K562 (cell line): ENCODE measurements around the gene GALNT15. TPM values are rescaled to one million over a fixed set of nuclear protein-coding genes. Genes with fewer than 3 reads are reported as not detected.
A peak's percentile ranks its signal among the peaks of the same experiment; 100 is the strongest.

Experiments
- ATAC-seq: fragments of 200-7000 bp; cut with Tn5 transposase; 3 replicates; pipeline ENCODE4 v1.9.1; 2020; ENCODE audit warnings: moderate library complexity
- BruUV-seq: library from RNA; stranded (reverse); fragments of 400-500 nt; replicated peaks from 2 replicates; lab custom pipeline; 2021; lab: Mats Ljungman, UMichigan
- CTCF ChIA-PET: fragments of 300-600 bp; formaldehyde crosslinking; extraction: SDS; loops from one replicate; lab custom pipeline; 2021; ENCODE audit warnings: low intra/inter-chr PET ratio; lab: Yijun Ruan, JAX
- POLR2A ChIA-PET: fragments of 300-600, 350-650 bp; sonication (Branson Sonifier 250); formaldehyde crosslinking; extraction: SDS; loops from one replicate; lab custom pipeline; 2021; ENCODE audit warnings: antibody characterized with exemption, inconsistent platforms; lab: Yijun Ruan, JAX
- DNase-seq, 4 experiments: peaks; one replicate each; pipeline versions ENCODE4 v3.0.0 to v3.0.0-alpha.2; 2011 to 2018; ENCODE audit warnings: low spot score in 3 of 4, mixed read lengths in 3 of 4; ENCODE audit errors: extremely low read depth in 1 of 4
- FAIRE-seq: peaks from 2 replicates; lab custom pipeline; 2011; peaks lifted over from hg19 to GRCh38; lab: Jason Lieb, UNC
- H2AFZ ChIP-seq: 2 replicates; pipeline ENCODE4 v1.6.0; 2011; ENCODE audit warnings: low read depth, low read length, control low read depth, inconsistent platforms
- H3K27ac ChIP-seq: fragments of 200-600 bp; 3 replicates; pipeline ENCODE4 v1.8.0; 2011; ENCODE audit warnings: low read depth, mild to moderate bottlenecking, control low read depth, inconsistent platforms, low read length, moderate library complexity, mixed read lengths; ENCODE audit errors: extremely low read depth
- H3K27me3 ChIP-seq, 2 experiments: fragments of 300-600 bp in 1 of 2; 2 replicates in 1 of 2; 3 replicates in 1 of 2; pipeline versions ENCODE4 v1.6.0 to v1.8.0; 2011; ENCODE audit warnings: inconsistent platforms in 2 of 2, low read length in 2 of 2, mild to moderate bottlenecking in 1 of 2, mixed read lengths in 1 of 2, moderate library complexity in 1 of 2; ENCODE audit not compliant: control insufficient read depth in 2 of 2, insufficient read depth in 2 of 2
- H3K36me3 ChIP-seq: fragments of 300-600 bp; 3 replicates; pipeline ENCODE4 v1.8.0; 2011; ENCODE audit warnings: mild to moderate bottlenecking, low read length, inconsistent platforms; ENCODE audit not compliant: control insufficient read depth, insufficient read depth
- H3K4me1 ChIP-seq, 2 experiments: fragments of 200-600 bp in 1 of 2; replicated peaks in 1 of 2; 2 replicates in 1 of 2; 3 replicates in 1 of 2; pipeline versions ENCODE4 v1.5.1 to v1.8.0; 2011; ENCODE audit warnings: inconsistent platforms in 2 of 2, low read length in 2 of 2, mild to moderate bottlenecking in 1 of 2, mixed read lengths in 1 of 2, moderate library complexity in 1 of 2; ENCODE audit not compliant: control insufficient read depth in 2 of 2, insufficient read depth in 2 of 2
- H3K4me2 ChIP-seq: 2 replicates; pipeline ENCODE4 v1.6.1; 2011; ENCODE audit warnings: low read length, control low read depth, inconsistent platforms, mixed read lengths; ENCODE audit not compliant: insufficient read depth
- H3K4me3 ChIP-seq: fragments of 200-600 bp; sonication (generic), shearing (Covaris generic); 2 replicates; pipeline ENCODE4 v1.5.1; 2016; ENCODE audit warnings: control low read depth, inconsistent platforms
- H3K79me2 ChIP-seq: fragments of 200-600 bp; 3 replicates; pipeline ENCODE4 v1.8.0; 2011; ENCODE audit warnings: low read length, inconsistent platforms; ENCODE audit not compliant: control insufficient read depth, insufficient read depth
- H3K9ac ChIP-seq, 2 experiments: 2 replicates each; pipeline versions ENCODE4 v1.6.0 to v1.6.1; 2011; ENCODE audit warnings: low read depth in 2 of 2, low read length in 2 of 2, control low read depth in 1 of 2, inconsistent platforms in 1 of 2, mild to moderate bottlenecking in 1 of 2, mixed read lengths in 1 of 2; ENCODE audit not compliant: insufficient read depth in 1 of 2
- H3K9me1 ChIP-seq: one replicate; pipeline ENCODE4 v1.6.0; 2011; ENCODE audit warnings: inconsistent platforms, mild to moderate bottlenecking, low read length, moderate library complexity; ENCODE audit not compliant: control insufficient read depth, insufficient read depth
- H3K9me3 ChIP-seq: replicated peaks from 2 replicates; pipeline ENCODE4 v1.5.1; 2011; ENCODE audit warnings: low read depth, low read length, inconsistent platforms; ENCODE audit not compliant: control insufficient read depth, insufficient read depth
- H4K20me1 ChIP-seq: replicated peaks from 2 replicates; pipeline ENCODE4 v1.6.1; 2011; ENCODE audit warnings: low read length, inconsistent platforms, mixed read lengths; ENCODE audit not compliant: control insufficient read depth, insufficient read depth
- GABPB1 ChIP-seq: sonication (generic); formaldehyde crosslinking; IDR thresholded peaks from 2 replicates; pipeline ENCODE4 v1.8.0; 2022; ENCODE audit warnings: mild to moderate bottlenecking, missing genetic modification reagents
- PCBP2 ChIP-seq: fragments of 200-400 bp; formaldehyde crosslinking; IDR thresholded peaks from 2 replicates; pipeline ENCODE4 v1.6.1; 2018; ENCODE audit warnings: low read length, low read depth, mild to moderate bottlenecking, moderate library complexity; ENCODE audit not compliant: poor library complexity, severe bottlenecking
- TAF7 ChIP-seq: fragments of 450-650 bp; IDR thresholded peaks from 2 replicates; pipeline ENCODE4 v1.6.1; 2016; ENCODE audit warnings: missing genetic modification characterization, missing compliant biosample characterization
- TFAM ChIP-seq: fragments of 250-450 bp; sonication (Bioruptor Pico); conservative IDR thresholded peaks from 2 replicates; pipeline ENCODE4 v1.5.0; 2021; ENCODE audit warnings: mild to moderate bottlenecking, moderate library complexity
- ZBTB17 ChIP-seq: fragments of 450-650 bp; formaldehyde crosslinking; IDR thresholded peaks from 2 replicates; pipeline ENCODE4 v1.4.0; 2020; ENCODE audit warnings: mild to moderate bottlenecking
- ZNF184 ChIP-seq: sonication (generic); formaldehyde crosslinking; IDR thresholded peaks from 2 replicates; pipeline ENCODE4 v1.5.0; 2020; ENCODE audit warnings: missing genetic modification reagents
- WGBS: fragments of 100-300 bp; shearing (Covaris generic); methylation state at CpG from one replicate; pipeline ENCODE4 v1.1.6; 2016; ENCODE audit warnings: low coverage, mixed read lengths; ENCODE audit not compliant: insufficient coverage; ENCODE audit errors: missing lambda C conversion rate; 5-methylcytosine and 5-hydroxymethylcytosine counted together
- in situ Hi-C: fragments of 300-500 bp; cut with MboI; formaldehyde crosslinking; loops from 4 replicates; pipeline ENCODE4 v1.15.0; 2018; ENCODE audit warnings: inconsistent platforms, mixed read lengths
- intact Hi-C: fragments of 100-400 bp; cut with micrococcal nuclease; formaldehyde crosslinking; loops from 2 replicates; pipeline ENCODE4 v1.14.2; 2022
- polyA plus RNA-seq, 8 experiments: library from polyadenylated mRNA; depleted of rRNA in 4 of 8; stranded (reverse) in 5 of 8; unstranded in 3 of 8; fragments of >200 nt; fragmentation: Nextera tagmentation in 2 of 8; fragmentation: Illumina TruSeq in 1 of 8; extraction: Ambion mirVana in 2 of 8; extraction: Trizol in 1 of 8; gene quantifications; 2 replicates each; pipeline versions ENCODE4 v1.2.1 to v1.2.3, GENCODE V29; 2011 to 2014; ENCODE audit warnings: inconsistent platforms in 1 of 8, missing spikeins in 1 of 8
- total RNA-seq, 7 experiments: library from RNA; depleted of rRNA in 6 of 7; stranded (reverse); fragments of >200 nt in 6 of 7; fragmentation: Illumina TruSeq in 2 of 7; extraction: Trizol in 2 of 7; gene quantifications; 2 replicates each; pipeline versions ENCODE4 v1.2.1 to v1.2.3, GENCODE V29; 2011 to 2021; ENCODE audit warnings: low replicate concordance in 1 of 7
- TF ChIP-seq, protein P1 (sequence below): fragments of 250-450 bp; sonication (Bioruptor Pico); IDR thresholded peaks from 2 replicates; pipeline ENCODE4 v1.4.0; 2020; ENCODE audit warnings: borderline replicate concordance
- TF ChIP-seq, protein P2 (sequence below): fragments of 450-650 bp; formaldehyde crosslinking; IDR thresholded peaks from 2 replicates; pipeline ENCODE4 v1.4.0; 2020; ENCODE audit warnings: mild to moderate bottlenecking, moderate library complexity
- TF ChIP-seq, protein P3 (sequence below): sonication (generic); formaldehyde crosslinking; IDR thresholded peaks from 2 replicates; pipeline ENCODE4 v1.8.1; 2022; ENCODE audit warnings: missing genetic modification reagents
- TF ChIP-seq, protein P4 (sequence below): fragments of 200-800 bp; sonication (Bioruptor generic); IDR thresholded peaks from 2 replicates; pipeline ENCODE4 v1.6.1; 2017; ENCODE audit warnings: missing genetic modification characterization, missing compliant biosample characterization

GALNT15 gene
- total and polyA plus RNA-seq, 9 of the 15 experiments (the other 6 are each of a cell fraction or from before 2014, with no cell fraction given) = not detected

DNA sequence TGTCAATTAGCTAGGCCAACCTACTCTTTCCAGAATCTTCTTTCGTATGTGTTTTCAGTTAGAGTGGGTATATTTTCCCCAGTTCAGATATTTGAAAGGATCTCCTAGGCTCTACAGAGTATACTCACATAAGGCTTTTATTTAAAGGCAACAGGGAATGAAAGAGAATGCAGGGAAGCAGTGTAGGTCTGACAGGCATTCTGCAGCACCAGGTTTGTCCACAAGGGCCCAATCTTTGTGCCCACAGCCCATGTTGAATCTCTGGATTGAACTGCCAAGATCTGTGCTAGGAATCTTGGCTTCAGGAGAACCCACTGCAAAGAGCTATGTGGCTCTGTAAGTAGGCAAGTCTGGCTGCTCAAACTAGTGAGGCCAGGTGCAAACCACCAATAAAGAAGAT lies 24.2 kb upstream of the GALNT15 start:
- WGBS = 10% methylated on average over 1 of the region's 1 CpG
- POLR2A ChIA-PET = interaction anchor here (0.6 to 0.7 kb wide), 2 partner anchors 32 to 1703 kb away, joined by 3 read pairs; no protein-coding TSS in a partner anchor
- CTCF ChIA-PET = no interaction called here
- H3K9me1 ChIP-seq = no peaks in the 10 kb centered on the region
- no peak overlapping the region for H3K4me3 ChIP-seq
- H3K4me2 ChIP-seq = no peak overlapping the region
- ATAC-seq = no peak; the same call in 2 of the 3 replicates
- DNase-seq = no peak
- no TSS peak for BruUV-seq
- no peaks in the 10 kb centered on the region for H3K9me3 ChIP-seq
- H3K36me3 ChIP-seq = no peaks in the 10 kb centered on the region
- no peak overlapping the region for H3K9ac ChIP-seq
- H3K27ac ChIP-seq = no peak overlapping the region
- intact Hi-C loops = no loop called here
- 0 out of 2 replicates have a peak overlapping the region, but pooled peaks have one; percentile 2 for H2AFZ ChIP-seq
- no peaks in the 10 kb centered on the region for H3K79me2 ChIP-seq
- no peaks in the 10 kb centered on the region for H3K4me1 ChIP-seq
- peaks cover 0 to 2% of the 10 kb centered on the region in 2 experiments; a peak in 1 of 5 replicates for H3K27me3 ChIP-seq
- TF ChIP-seq, protein P1, sequence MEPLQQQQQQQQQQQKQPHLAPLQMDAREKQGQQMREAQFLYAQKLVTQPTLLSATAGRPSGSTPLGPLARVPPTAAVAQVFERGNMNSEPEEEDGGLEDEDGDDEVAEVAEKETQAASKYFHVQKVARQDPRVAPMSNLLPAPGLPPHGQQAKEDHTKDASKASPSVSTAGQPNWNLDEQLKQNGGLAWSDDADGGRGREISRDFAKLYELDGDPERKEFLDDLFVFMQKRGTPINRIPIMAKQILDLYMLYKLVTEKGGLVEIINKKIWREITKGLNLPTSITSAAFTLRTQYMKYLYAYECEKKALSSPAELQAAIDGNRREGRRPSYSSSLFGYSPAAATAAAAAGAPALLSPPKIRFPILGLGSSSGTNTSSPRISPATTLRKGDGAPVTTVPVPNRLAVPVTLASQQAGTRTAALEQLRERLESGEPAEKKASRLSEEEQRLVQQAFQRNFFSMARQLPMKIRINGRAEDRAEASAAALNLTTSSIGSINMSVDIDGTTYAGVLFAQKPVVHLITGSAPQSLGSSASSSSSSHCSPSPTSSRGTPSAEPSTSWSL (CRISPR knock-in tag) = no peak
- no peak for TF ChIP-seq ZBTB17
- TF ChIP-seq, protein P2, sequence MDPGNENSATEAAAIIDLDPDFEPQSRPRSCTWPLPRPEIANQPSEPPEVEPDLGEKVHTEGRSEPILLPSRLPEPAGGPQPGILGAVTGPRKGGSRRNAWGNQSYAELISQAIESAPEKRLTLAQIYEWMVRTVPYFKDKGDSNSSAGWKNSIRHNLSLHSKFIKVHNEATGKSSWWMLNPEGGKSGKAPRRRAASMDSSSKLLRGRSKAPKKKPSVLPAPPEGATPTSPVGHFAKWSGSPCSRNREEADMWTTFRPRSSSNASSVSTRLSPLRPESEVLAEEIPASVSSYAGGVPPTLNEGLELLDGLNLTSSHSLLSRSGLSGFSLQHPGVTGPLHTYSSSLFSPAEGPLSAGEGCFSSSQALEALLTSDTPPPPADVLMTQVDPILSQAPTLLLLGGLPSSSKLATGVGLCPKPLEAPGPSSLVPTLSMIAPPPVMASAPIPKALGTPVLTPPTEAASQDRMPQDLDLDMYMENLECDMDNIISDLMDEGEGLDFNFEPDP (CRISPR knock-in tag) = no peak
- TF ChIP-seq TAF7 = no peak
- TF ChIP-seq GABPB1 (CRISPR knock-in tag) = no peak
- TF ChIP-seq, protein P3, sequence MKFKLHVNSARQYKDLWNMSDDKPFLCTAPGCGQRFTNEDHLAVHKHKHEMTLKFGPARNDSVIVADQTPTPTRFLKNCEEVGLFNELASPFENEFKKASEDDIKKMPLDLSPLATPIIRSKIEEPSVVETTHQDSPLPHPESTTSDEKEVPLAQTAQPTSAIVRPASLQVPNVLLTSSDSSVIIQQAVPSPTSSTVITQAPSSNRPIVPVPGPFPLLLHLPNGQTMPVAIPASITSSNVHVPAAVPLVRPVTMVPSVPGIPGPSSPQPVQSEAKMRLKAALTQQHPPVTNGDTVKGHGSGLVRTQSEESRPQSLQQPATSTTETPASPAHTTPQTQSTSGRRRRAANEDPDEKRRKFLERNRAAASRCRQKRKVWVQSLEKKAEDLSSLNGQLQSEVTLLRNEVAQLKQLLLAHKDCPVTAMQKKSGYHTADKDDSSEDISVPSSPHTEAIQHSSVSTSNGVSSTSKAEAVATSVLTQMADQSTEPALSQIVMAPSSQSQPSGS = no peak
- TF ChIP-seq ZNF184 (CRISPR knock-in tag) = no peak
- no peak for TF ChIP-seq TFAM (CRISPR knock-in tag)
- no peak for TF ChIP-seq PCBP2
- TF ChIP-seq, protein P4, sequence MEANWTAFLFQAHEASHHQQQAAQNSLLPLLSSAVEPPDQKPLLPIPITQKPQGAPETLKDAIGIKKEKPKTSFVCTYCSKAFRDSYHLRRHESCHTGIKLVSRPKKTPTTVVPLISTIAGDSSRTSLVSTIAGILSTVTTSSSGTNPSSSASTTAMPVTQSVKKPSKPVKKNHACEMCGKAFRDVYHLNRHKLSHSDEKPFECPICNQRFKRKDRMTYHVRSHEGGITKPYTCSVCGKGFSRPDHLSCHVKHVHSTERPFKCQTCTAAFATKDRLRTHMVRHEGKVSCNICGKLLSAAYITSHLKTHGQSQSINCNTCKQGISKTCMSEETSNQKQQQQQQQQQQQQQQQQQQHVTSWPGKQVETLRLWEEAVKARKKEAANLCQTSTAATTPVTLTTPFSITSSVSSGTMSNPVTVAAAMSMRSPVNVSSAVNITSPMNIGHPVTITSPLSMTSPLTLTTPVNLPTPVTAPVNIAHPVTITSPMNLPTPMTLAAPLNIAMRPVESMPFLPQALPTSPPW (CRISPR knock-in tag) = no peak
- in situ Hi-C loops = no loop called here
- H4K20me1 ChIP-seq = no peaks in the 10 kb centered on the region
- no peak for FAIRE-seq
